DND-41 (cell line): ENCODE data around the gene RASAL1.
A peak's percentile ranks its signal among the peaks of the same experiment; 100 is the strongest.

ENCODE experiments used
- ATAC-seq: fragments of 200-7000 bp; cut with Tn5 transposase; 3 replicates; pipeline ENCODE4 v1.9.1; 2021; ENCODE audit warnings: low read depth; ENCODE audit not compliant: insufficient read depth
- DNase-seq: peaks from one replicate; pipeline ENCODE4 v3.0.0-alpha.2; 2020
- H2AFZ ChIP-seq: 2 replicates; pipeline ENCODE4 v1.6.0; 2012; ENCODE audit warnings: low read depth, low read length
- H3K27ac ChIP-seq: 2 replicates; pipeline ENCODE4 v1.5.1; 2012; ENCODE audit warnings: low read length, inconsistent platforms
- H3K27me3 ChIP-seq: fragments of 200-600 bp; sonication (generic); 2 replicates; pipeline ENCODE4 v1.6.0; 2012; ENCODE audit warnings: low read length, mild to moderate bottlenecking, inconsistent platforms; ENCODE audit not compliant: insufficient read depth, poor library complexity
- H3K36me3 ChIP-seq: 2 replicates; pipeline ENCODE4 v1.5.1; 2012; ENCODE audit warnings: low read length, inconsistent platforms; ENCODE audit not compliant: insufficient read depth
- H3K4me1 ChIP-seq: 2 replicates; pipeline ENCODE4 v1.5.1; 2012; ENCODE audit warnings: mild to moderate bottlenecking, low read length; ENCODE audit not compliant: insufficient read depth
- H3K4me2 ChIP-seq: 2 replicates; pipeline ENCODE4 v1.6.0; 2012; ENCODE audit warnings: mild to moderate bottlenecking, moderate library complexity, low read length, inconsistent platforms; ENCODE audit not compliant: insufficient read depth
- H3K4me3 ChIP-seq, 2 experiments: fragments of 200-600 bp in 1 of 2; shearing (Covaris generic) in 1 of 2; 2 replicates each; pipeline ENCODE4 v1.5.1; 2012 to 2016; ENCODE audit warnings: inconsistent platforms in 2 of 2, low read length in 2 of 2, mild to moderate bottlenecking in 2 of 2, low read depth in 1 of 2, moderate library complexity in 1 of 2
- H3K79me2 ChIP-seq: 2 replicates; pipeline ENCODE4 v1.6.0; 2012; ENCODE audit warnings: low read length, inconsistent platforms; ENCODE audit not compliant: insufficient read depth
- H3K9ac ChIP-seq: 2 replicates; pipeline ENCODE4 v1.6.0; 2012; ENCODE audit warnings: low read depth, mild to moderate bottlenecking, inconsistent platforms, low read length, moderate library complexity
- H3K9me3 ChIP-seq: 2 replicates; pipeline ENCODE4 v1.5.1; 2012; ENCODE audit warnings: low read length, moderate library complexity, mild to moderate bottlenecking, inconsistent platforms; ENCODE audit not compliant: insufficient read depth, severe bottlenecking
- H4K20me1 ChIP-seq: 2 replicates; pipeline ENCODE4 v1.6.0; 2012; ENCODE audit warnings: low read length; ENCODE audit not compliant: insufficient read depth
- CTCF ChIP-seq: IDR thresholded peaks from 2 replicates; pipeline ENCODE4 v1.5.1; 2012; ENCODE audit warnings: borderline replicate concordance, low read length, moderate library complexity, mild to moderate bottlenecking; ENCODE audit not compliant: poor library complexity, severe bottlenecking; ENCODE audit errors: extremely low read depth
- EZH2 ChIP-seq: IDR thresholded peaks from 3 replicates; pipeline ENCODE4 v1.6.1; 2012; ENCODE audit warnings: borderline replicate concordance, low read depth, mild to moderate bottlenecking, moderate library complexity, low read length, inconsistent platforms; ENCODE audit not compliant: severe bottlenecking

The RASAL1 gene

DNA sequence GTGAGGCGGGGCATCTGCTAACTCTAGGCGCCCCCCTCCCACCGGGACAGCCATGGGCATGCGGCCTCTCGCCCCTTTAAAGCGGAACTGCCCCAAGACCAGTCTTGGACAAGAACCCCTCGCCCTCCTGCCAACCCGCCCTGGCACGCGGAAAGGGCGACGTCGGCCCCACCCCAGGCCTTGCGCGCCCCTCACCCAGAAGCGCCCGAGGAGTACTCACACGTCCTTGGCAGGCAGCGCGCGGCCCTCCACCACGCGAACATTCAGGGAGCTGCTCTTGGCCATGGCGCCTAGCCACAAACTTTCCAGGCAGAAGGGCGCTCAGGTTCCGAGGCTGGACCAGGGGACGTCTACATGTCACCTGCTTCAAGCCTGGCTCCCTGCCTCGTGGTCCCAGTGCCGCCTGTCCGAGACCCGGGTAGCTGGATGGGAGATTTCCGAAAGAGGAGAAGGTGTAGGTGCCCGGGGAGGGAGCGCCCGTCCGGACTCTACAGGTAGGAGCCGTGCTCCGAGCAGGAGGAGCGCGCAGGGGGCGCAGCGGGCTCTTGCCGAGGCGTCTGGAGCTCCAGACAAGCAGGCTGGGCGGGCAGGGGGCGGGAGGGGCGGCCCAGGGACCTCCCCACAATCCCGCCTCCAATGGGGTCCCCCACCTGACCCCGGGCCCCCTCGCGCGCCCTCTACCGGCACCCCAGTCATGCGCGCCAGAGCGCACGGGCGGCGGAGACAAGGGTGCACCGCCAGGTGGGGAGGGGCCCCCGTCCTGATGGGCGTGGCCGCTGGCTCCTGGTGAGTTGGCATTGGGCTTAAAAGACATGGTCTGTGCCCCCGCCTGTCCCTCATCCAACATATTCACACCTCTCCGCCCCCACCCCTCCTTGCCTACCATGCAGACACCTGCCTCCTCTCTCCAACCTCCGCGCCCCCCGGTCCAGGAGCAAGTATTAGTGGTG is at the start of gene RASAL1:
Gene RASAL1 (minus strand): TSS at position 584 of the 950 bp plus-strand sequence. CDS start 299 bp downstream, at position 285.
- H3K4me1 ChIP-seq: no peaks in the 10 kb centered on the region
- no peak within 1 kb of the TSS for H2AFZ ChIP-seq
- no peak within 1 kb of the TSS for H3K27ac ChIP-seq
- H3K9ac ChIP-seq: no peak within 1 kb of the TSS
- H4K20me1 ChIP-seq: no peaks in the 10 kb centered on the region
- TF ChIP-seq EZH2 (no peak), CTCF (no peak)
- H3K4me3 ChIP-seq: no peak within 1 kb of the TSS
- no peaks in the 10 kb centered on the region for H3K27me3 ChIP-seq
- H3K36me3 ChIP-seq: no peaks in the 10 kb centered on the region
- no peaks in the 10 kb centered on the region for H3K9me3 ChIP-seq
- no peak within 1 kb of the TSS for H3K4me2 ChIP-seq
- ATAC-seq (no peak), DNase-seq (no peak)
- no peaks in the 10 kb centered on the region for H3K79me2 ChIP-seq

GRCh38 chr12:113184900-113185179 is 49.3 kb upstream of the RASAL1 start:
- Histone ChIP-seq H3K9ac (peak overlapping the region; percentile 94), H3K27me3 (no peaks in the 10 kb centered on the region), H2AFZ (peak overlapping the region; percentile 97), H3K27ac (peak overlapping the region; percentile 95), H3K4me2 (peak overlapping the region; percentile 97), H3K4me3 (peak overlapping the region; percentile 81 to 93), H3K79me2 (peaks cover 93% of the 10 kb centered on the region), H3K36me3 (peaks cover 60% of the 10 kb centered on the region), H3K4me1 (peaks cover 40% of the 10 kb centered on the region), H4K20me1 (peaks cover 42% of the 10 kb centered on the region), H3K9me3 (no peaks in the 10 kb centered on the region)
- peak; percentile 91 for DNase-seq
- no peak for TF ChIP-seq CTCF
- no peak for TF ChIP-seq EZH2
- peak; percentile 88 for ATAC-seq

DNA sequence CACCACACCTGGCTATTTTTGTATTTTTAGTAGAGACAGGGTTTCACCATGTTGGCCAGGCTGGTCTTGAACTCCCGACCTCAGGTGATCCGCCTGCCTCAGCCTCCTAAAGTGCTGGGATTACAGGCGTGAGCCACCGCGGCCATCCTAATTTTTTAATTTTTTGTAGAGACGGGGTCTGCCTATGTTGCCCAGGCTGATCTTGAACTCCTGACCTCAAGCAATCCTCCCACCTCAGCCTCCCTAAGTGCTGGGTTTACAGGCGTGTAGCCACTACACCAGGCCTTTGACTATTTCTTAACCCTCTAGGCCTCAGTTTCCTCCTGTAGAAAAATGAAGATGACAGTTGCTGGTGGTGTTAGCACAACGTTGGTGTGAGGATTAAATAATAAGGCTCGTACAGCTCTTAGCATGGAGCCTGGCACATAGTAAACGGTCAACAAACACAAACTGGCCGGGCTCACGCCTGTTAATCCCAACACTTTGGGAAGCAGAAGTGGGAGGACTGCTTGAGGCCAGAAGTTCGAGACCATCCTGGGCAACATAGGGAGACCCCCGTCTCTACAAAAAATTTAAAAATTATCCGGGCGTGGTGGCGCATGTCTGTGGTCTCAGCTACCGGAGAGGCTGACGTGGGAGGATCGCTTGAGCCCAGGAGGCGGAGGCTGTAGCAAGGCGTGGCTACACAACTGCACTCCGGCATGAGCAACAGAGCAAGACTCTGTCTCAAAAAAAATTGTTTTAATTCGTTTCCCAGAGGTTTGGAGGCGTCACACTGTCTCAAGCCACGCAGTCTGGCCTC is 48.7 kb upstream of the RASAL1 start:
- no peak for DNase-seq
- H3K79me2 ChIP-seq: peaks cover 96% of the 10 kb centered on the region
- peak overlapping the region; percentile 97 for H3K4me2 ChIP-seq
- H3K4me1 ChIP-seq: peaks cover 40% of the 10 kb centered on the region
- H3K9ac ChIP-seq: peak overlapping the region; percentile 94
- H4K20me1 ChIP-seq: peaks cover 47% of the 10 kb centered on the region
- H3K27ac ChIP-seq: peak overlapping the region; percentile 95
- H2AFZ ChIP-seq: peak overlapping the region; percentile 97
- no peaks in the 10 kb centered on the region for H3K27me3 ChIP-seq
- H3K36me3 ChIP-seq: peaks cover 62% of the 10 kb centered on the region
- H3K4me3 ChIP-seq: peak overlapping the region; percentile 81 to 93
- peak; percentile 75 for ATAC-seq
- TF ChIP-seq CTCF: no peak
- no peak for TF ChIP-seq EZH2
- H3K9me3 ChIP-seq: no peaks in the 10 kb centered on the region
